ENCODE results near the gene AAMP. TPM values are rescaled to one million over a fixed set of nuclear protein-coding genes. Genes with fewer than 3 reads are reported as not detected.

The AAMP gene
- total and polyA plus RNA-seq, 2 experiments from 2014 or later, result 90.8 to 203 TPM

- Histone ChIP-seq H3K79me2 (replicated peaks; ENCODE audit: insufficient read depth) (no peaks in the 10 kb centered on the region), H3K36me3 (ENCODE audit: insufficient read depth) (peaks cover 48% of the 10 kb centered on the region), H3K27ac (ENCODE audit: low read depth) (no peak overlapping the region), H3K4me2 (no peak overlapping the region), H2AFZ (no peak overlapping the region), H3K27me3 (ENCODE audit: insufficient read depth) (no peaks in the 10 kb centered on the region), H4K20me1 (replicated peaks; ENCODE audit: insufficient read depth) (peaks cover 13% of the 10 kb centered on the region; the same call in 1 of the 2 replicates), H3K4me1 (ENCODE audit: insufficient read depth) (peaks cover 12% of the 10 kb centered on the region), H3K4me3 (no peak overlapping the region), H3F3A (replicated peaks; ENCODE audit: low read depth) (peaks cover 14% of the 10 kb centered on the region), H3K9me2 (ENCODE audit: insufficient read depth) (no peaks in the 10 kb centered on the region)
- TF ChIP-seq REST (IDR thresholded peaks at IDR 0.05; ENCODE audit: unreplicated experiment) (no peak), EZH2 (IDR thresholded peaks at IDR 0.05; ENCODE audit: low read depth, unreplicated experiment) (no peak), CTCF (conservative IDR thresholded peaks at IDR 0.05; ENCODE audit: low read depth in 2 of 2) (no peak), ZNF462 (CRISPR knock-in tag; IDR thresholded peaks at IDR 0.05) (no peak), ZNF331 (CRISPR knock-in tag; IDR thresholded peaks at IDR 0.05; ENCODE audit: low read depth) (no peak), JUNB (IDR thresholded peaks at IDR 0.05; ENCODE audit: unreplicated experiment) (no peak), CREB1 (CRISPR knock-in tag; IDR thresholded peaks at IDR 0.05; ENCODE audit: low read depth) (no peak), EZH2phosphoT487 (IDR thresholded peaks at IDR 0.05; ENCODE audit: unreplicated experiment) (no peak), ZNF114 (CRISPR knock-in tag; IDR thresholded peaks at IDR 0.05) (no peak), STAT1 (IDR thresholded peaks at IDR 0.05; ENCODE audit: unreplicated experiment) (no peak), ETS1 (IDR thresholded peaks at IDR 0.05) (no peak), NANOG (IDR thresholded peaks at IDR 0.05; ENCODE audit: borderline replicate concordance) (no peak), POLR2AphosphoS5 (IDR thresholded peaks at IDR 0.05; ENCODE audit: low read depth) (no peak)
- H3K9me3 Mint-ChIP-seq, result no peaks in the 10 kb centered on the region
- H3K36me3 Mint-ChIP-seq (ENCODE audit: low read depth), result peaks cover 55% of the 10 kb centered on the region
- DNase-seq (ENCODE audit: low spot score) (no peak), ATAC-seq (no peak)
- no peak overlapping the region for H3K27ac Mint-ChIP-seq
- H3K4me1 Mint-ChIP-seq, result peaks cover 19% of the 10 kb centered on the region
- no peak overlapping the region for H3K4me3 Mint-ChIP-seq
- peaks cover 17% of the 10 kb centered on the region for H3K27me3 Mint-ChIP-seq (ENCODE audit: insufficient read depth, low read depth, poor library complexity)
These were observed 14.5 kb downstream of the AAMP start for GRCh38 chr2:218255446-218255845.

Measured in GM23338 (cell line).